B cell (primary cell): Measurements from ENCODE around the gene OR6S1. TPM values are rescaled to one million over a fixed set of nuclear protein-coding genes. Genes with fewer than 3 reads are reported as not detected.

Source experiments
- ATAC-seq: fragments of 200-7000 bp; cut with Tn5 transposase; one replicate; pipeline ENCODE4 v1.10.0; 2021; ENCODE audit warnings: low read depth, mild to moderate bottlenecking, moderate number of reproducible peaks, moderate library complexity
- CTCF ChIA-PET: fragments of 350-600 bp; sonication (Branson Sonifier 250); formaldehyde crosslinking; loops from one replicate; lab custom pipeline; 2021; ENCODE audit warnings: antibody characterized with exemption, inconsistent platforms; lab: Charles Lee
- POLR2A ChIA-PET: fragments of 350-600 bp; sonication (Branson Sonifier 250); formaldehyde crosslinking; loops from one replicate; lab custom pipeline; 2021; ENCODE audit warnings: antibody characterized with exemption; lab: Charles Lee
- DNase-seq: peaks from one replicate; pipeline ENCODE4 v3.0.0; 2013
- H2AFZ ChIP-seq: 2 replicates; pipeline ENCODE4 v1.6.1; 2012; ENCODE audit warnings: mild to moderate bottlenecking, low read depth, low read length; ENCODE audit not compliant: insufficient read depth, poor library complexity, severe bottlenecking
- H3K27ac ChIP-seq, 2 donors: 1 replicate in 1 of 2; 2 replicates in 1 of 2; pipeline ENCODE4 v1.5.1; 2012 to 2013; ENCODE audit warnings: low read length in 2 of 2, mild to moderate bottlenecking in 2 of 2, moderate library complexity in 1 of 2
- H3K27me3 ChIP-seq, 4 experiments: fragments of 200-600 bp in 1 of 4; sonication (generic) in 1 of 4; replicated peaks in 1 of 4; 1 replicate in 2 of 4; 2 replicates in 2 of 4; pipeline versions ENCODE4 v1.6.1 to v1.7.0; 2013 to 2016; ENCODE audit warnings: low read length in 3 of 4, mild to moderate bottlenecking in 2 of 4, mixed read lengths in 1 of 4, moderate library complexity in 1 of 4; ENCODE audit not compliant: insufficient read depth in 4 of 4, control insufficient read depth in 3 of 4; ENCODE audit errors: control extremely low read depth in 1 of 4
- H3K36me3 ChIP-seq, 2 experiments: replicated peaks in 1 of 2; 1 replicate in 1 of 2; 2 replicates in 1 of 2; pipeline versions ENCODE4 v1.6.1 to v1.7.1; 2013; ENCODE audit warnings: low read length in 1 of 2; ENCODE audit not compliant: insufficient read depth in 2 of 2, control insufficient read depth in 1 of 2; ENCODE audit errors: control extremely low read depth in 1 of 2, extremely low read depth in 1 of 2
- H3K4me1 ChIP-seq, 2 donors: fragments of 200-600 bp in 1 of 2; sonication (generic) in 1 of 2; 1 replicate in 1 of 2; 2 replicates in 1 of 2; pipeline versions ENCODE4 v1.5.1 to v1.6.1; 2013 to 2017; ENCODE audit warnings: low read length in 2 of 2; ENCODE audit not compliant: control insufficient read depth in 2 of 2, insufficient read depth in 2 of 2
- H3K4me2 ChIP-seq: replicated peaks from 2 replicates; pipeline ENCODE3; 2012; ENCODE audit warnings: mild to moderate bottlenecking, low read depth, low read length; ENCODE audit not compliant: poor library complexity, severe bottlenecking
- H3K4me3 ChIP-seq, 5 experiments: fragments of 200-600 bp in 1 of 5; sonication (generic) in 1 of 5; 1 replicate in 3 of 5; 2 replicates in 2 of 5; pipeline versions ENCODE4 v1.5.1 to v1.7.0; 2011 to 2016; ENCODE audit warnings: low read length in 4 of 5, mild to moderate bottlenecking in 4 of 5, low read depth in 2 of 5, control low read depth in 1 of 5, moderate library complexity in 1 of 5; ENCODE audit not compliant: insufficient read depth in 1 of 5; ENCODE audit errors: control extremely low read depth in 1 of 5, extremely low read depth in 1 of 5
- H3K79me2 ChIP-seq: fragments of 200-600 bp; sonication (generic); one replicate; pipeline ENCODE4 v1.6.0; 2016; ENCODE audit warnings: low read length; ENCODE audit not compliant: control insufficient read depth, insufficient read depth
- H3K9ac ChIP-seq: fragments of 200-600 bp; sonication (generic); 2 replicates; pipeline ENCODE4 v1.6.1; 2017; ENCODE audit warnings: mild to moderate bottlenecking, low read length, moderate library complexity
- H3K9me3 ChIP-seq, 3 donors: one replicate each; pipeline versions ENCODE4 v1.6.1 to v1.7.1; 2013; ENCODE audit warnings: low read length in 2 of 3; ENCODE audit not compliant: control insufficient read depth in 2 of 3, insufficient read depth in 1 of 3; ENCODE audit errors: control extremely low read depth in 1 of 3
- H4K20me1 ChIP-seq: 2 replicates; pipeline ENCODE4 v1.6.0; 2012; ENCODE audit warnings: mild to moderate bottlenecking, low read length; ENCODE audit not compliant: insufficient read depth, control insufficient read depth, poor library complexity, severe bottlenecking
- H3K27ac Mint-ChIP-seq: one replicate; pipeline ENCODE4 v1.8.0; 2021; ENCODE audit warnings: mixed read lengths
- H3K27me3 Mint-ChIP-seq: one replicate; pipeline ENCODE4 v1.8.0; 2021; ENCODE audit warnings: mixed read lengths
- H3K4me1 Mint-ChIP-seq: one replicate; pipeline ENCODE4 v1.8.0; 2021; ENCODE audit warnings: mixed read lengths
- H3K4me3 Mint-ChIP-seq: one replicate; pipeline ENCODE4 v1.8.0; 2021; ENCODE audit warnings: mixed read lengths
- H3K9me3 Mint-ChIP-seq: one replicate; pipeline ENCODE4 v1.8.0; 2022; ENCODE audit warnings: mixed read lengths; ENCODE audit not compliant: insufficient read depth
- EZH2 ChIP-seq: IDR thresholded peaks from 2 replicates; pipeline ENCODE4 v1.6.1; 2012; ENCODE audit warnings: borderline replicate concordance, low read depth, mild to moderate bottlenecking, moderate library complexity, low read length; ENCODE audit not compliant: insufficient read depth, poor library complexity, severe bottlenecking
- WGBS: methylation state at CpG from one replicate; pipeline ENCODE4 v1.1.5; 2013; ENCODE audit warnings: missing lambda C conversion rate; ENCODE audit not compliant: insufficient coverage; 5-methylcytosine and 5-hydroxymethylcytosine counted together
- intact Hi-C: fragments of 100-400 bp; cut with micrococcal nuclease; formaldehyde crosslinking; loops from one replicate; pipeline ENCODE4 v1.10.0; 2022
- polyA plus RNA-seq: library from polyadenylated mRNA; depleted of rRNA; stranded (reverse); fragments of >200 nt; gene quantifications from 2 replicates; pipeline ENCODE4 v1.2.3, GENCODE V29; 2012
- total RNA-seq, 2 donors: library from RNA; stranded (reverse); fragments of 120-200 nt in 1 of 2; gene quantifications; 1 replicate in 1 of 2; 2 replicates in 1 of 2; pipeline versions ENCODE4 v1.2.3 to v1.2.4, GENCODE V29; 2013 to 2022
- TF ChIP-seq, protein P1 (sequence below): fragments of 200-600 bp; IDR thresholded peaks from one replicate; pipeline ENCODE4 v1.8.0; 2022; ENCODE audit warnings: antibody characterized with exemption, mild to moderate bottlenecking

Gene OR6S1
- total and polyA plus RNA-seq, 2 donors (not counting 1 experiment from before 2014, with no cell fraction given), result 0.16 TPM; not detected in 1

DNA sequence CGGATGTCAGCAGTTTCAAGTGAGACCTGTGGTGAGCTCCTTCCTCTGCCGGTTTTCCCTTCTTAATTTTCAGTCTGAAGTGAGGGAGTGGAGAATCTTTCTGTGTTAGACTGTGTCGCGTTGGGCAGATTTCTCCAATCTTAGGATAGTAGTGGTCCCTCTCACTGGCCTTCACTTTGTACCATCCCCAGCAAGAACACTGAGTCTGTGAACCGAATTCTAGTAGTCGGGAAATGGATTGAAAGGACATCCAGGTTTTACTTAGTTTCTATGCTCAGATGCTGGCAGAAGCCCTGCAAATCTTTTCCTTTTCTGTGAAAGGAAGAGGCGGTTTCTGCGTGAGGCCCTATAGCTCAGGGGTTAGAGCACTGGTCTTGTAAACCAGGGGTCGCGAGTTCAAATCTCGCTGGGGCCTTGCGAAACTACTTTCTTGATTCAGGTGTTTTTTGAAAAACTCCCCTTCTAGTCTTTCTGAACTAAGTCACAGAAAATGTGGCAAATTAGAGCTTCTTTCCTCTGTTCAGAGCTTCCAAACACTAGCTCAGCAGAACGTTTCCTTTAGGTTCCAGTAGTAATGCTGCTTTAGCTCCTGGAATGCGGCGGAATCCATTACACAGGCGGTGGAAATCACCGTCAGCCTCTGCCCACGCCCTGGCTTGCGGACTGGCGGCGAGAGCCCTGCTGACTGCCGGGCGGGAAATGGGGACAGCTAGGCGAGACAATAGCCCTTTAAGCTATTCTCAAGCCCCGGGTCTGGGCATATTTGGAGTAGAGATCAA, 40.0 kb upstream of the OR6S1 start:
- peak overlapping the region; percentile 76 for H3K4me2 ChIP-seq
- no peak overlapping the region for H3K4me3 Mint-ChIP-seq
- ChIA-PET POLR2A (interaction anchor here (0.7 to 5.8 kb wide), 10 partner anchors 10 to 358 kb away, joined by 3 to 42 read pairs (median 8); partner anchors contain the start of genes PARP2, PIP4P1, RNASE6 and TEP1), CTCF (interaction anchor here (0.8 to 20.0 kb wide), 21 partner anchors 11 to 354 kb away, joined by 3 to 445 read pairs (median 6); partner anchors contain the start of genes PARP2, PIP4P1 and TEP1)
- ATAC-seq (peak; percentile 25), DNase-seq (peak; percentile 93)
- H3K9me3 Mint-ChIP-seq, result no peaks in the 10 kb centered on the region
- H3K79me2 ChIP-seq, result no peaks in the 10 kb centered on the region
- intact Hi-C loops, result loop anchor here (1.0 to 5.0 kb wide), 6 partner anchors 13 to 338 kb away; partner anchors contain the start of genes PARP2, PIP4P1 and TEP1
- H3K9me3 ChIP-seq, result no peaks in the 10 kb centered on the region
- H3K4me3 ChIP-seq, result peak overlapping the region; percentile 81 to 95 (median 92)
- TF ChIP-seq, protein P1, sequence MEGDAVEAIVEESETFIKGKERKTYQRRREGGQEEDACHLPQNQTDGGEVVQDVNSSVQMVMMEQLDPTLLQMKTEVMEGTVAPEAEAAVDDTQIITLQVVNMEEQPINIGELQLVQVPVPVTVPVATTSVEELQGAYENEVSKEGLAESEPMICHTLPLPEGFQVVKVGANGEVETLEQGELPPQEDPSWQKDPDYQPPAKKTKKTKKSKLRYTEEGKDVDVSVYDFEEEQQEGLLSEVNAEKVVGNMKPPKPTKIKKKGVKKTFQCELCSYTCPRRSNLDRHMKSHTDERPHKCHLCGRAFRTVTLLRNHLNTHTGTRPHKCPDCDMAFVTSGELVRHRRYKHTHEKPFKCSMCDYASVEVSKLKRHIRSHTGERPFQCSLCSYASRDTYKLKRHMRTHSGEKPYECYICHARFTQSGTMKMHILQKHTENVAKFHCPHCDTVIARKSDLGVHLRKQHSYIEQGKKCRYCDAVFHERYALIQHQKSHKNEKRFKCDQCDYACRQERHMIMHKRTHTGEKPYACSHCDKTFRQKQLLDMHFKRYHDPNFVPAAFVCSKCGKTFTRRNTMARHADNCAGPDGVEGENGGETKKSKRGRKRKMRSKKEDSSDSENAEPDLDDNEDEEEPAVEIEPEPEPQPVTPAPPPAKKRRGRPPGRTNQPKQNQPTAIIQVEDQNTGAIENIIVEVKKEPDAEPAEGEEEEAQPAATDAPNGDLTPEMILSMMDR, result no peak
- TF ChIP-seq EZH2, result no peak
- under 1% methylated on average over 20 of the region's 25 CpGs for WGBS
- peak overlapping the region; percentile 81 for H2AFZ ChIP-seq
- H3K27ac Mint-ChIP-seq, result no peak overlapping the region
- peaks cover 15% of the 10 kb centered on the region for H3K4me1 Mint-ChIP-seq
- H3K27me3 ChIP-seq, result no peaks in the 10 kb centered on the region
- H3K27me3 Mint-ChIP-seq, result no peaks in the 10 kb centered on the region
- H4K20me1 ChIP-seq, result no peaks in the 10 kb centered on the region
- peaks cover 31 to 48% of the 10 kb centered on the region in 2 donors for H3K4me1 ChIP-seq
- H3K9ac ChIP-seq, result peak overlapping the region; percentile 87
- H3K36me3 ChIP-seq, result no peaks in the 10 kb centered on the region
- H3K27ac ChIP-seq, result peak overlapping the region; percentile 92 to 94
